ENCODE measurements around the gene COL4A3.

COL4A3 gene

GRCh38 chr2:227204452-227204851, 40.0 kb downstream of the COL4A3 start:
- H3K27me3 ChIP-seq: peaks cover 18% of the 10 kb centered on the region

GRCh38 chr2:227205701-227206100, 41.3 kb downstream of the COL4A3 start:
- no peaks in the 10 kb centered on the region for H3K9me3 ChIP-seq
- peaks cover 21% of the 10 kb centered on the region for H3K27me3 ChIP-seq
- DNase-seq: no peak
- no peak for TF ChIP-seq CTCF (IDR thresholded peaks at IDR 0.05; ENCODE audit: low read depth, low read length)
- H3K36me3 ChIP-seq: no peaks in the 10 kb centered on the region
- no peak overlapping the region for H3K4me3 ChIP-seq (ENCODE audit: low read depth, low read length)
- H3K4me1 ChIP-seq: no peaks in the 10 kb centered on the region

More at GRCh38 chr2:227204452-227204851, 40.0 kb downstream of the COL4A3 start:
- Histone ChIP-seq H3K4me3 (ENCODE audit: low read depth, low read length) (no peak overlapping the region), H3K36me3 (no peaks in the 10 kb centered on the region), H3K4me1 (no peaks in the 10 kb centered on the region), H3K9me3 (no peaks in the 10 kb centered on the region)
- TF ChIP-seq CTCF (IDR thresholded peaks at IDR 0.05; ENCODE audit: low read depth, low read length): no peak
- no peak for DNase-seq

- no peak for TF ChIP-seq CTCF (IDR thresholded peaks at IDR 0.05; ENCODE audit: low read depth, low read length)
- Histone ChIP-seq H3K36me3 (no peaks in the 10 kb centered on the region), H3K4me1 (no peaks in the 10 kb centered on the region), H3K27me3 (peaks cover 21% of the 10 kb centered on the region), H3K9me3 (no peaks in the 10 kb centered on the region), H3K4me3 (ENCODE audit: low read depth, low read length) (no peak overlapping the region)
- DNase-seq: no peak
Observed at GRCh38 chr2:227206406-227206805, 42.0 kb downstream of the COL4A3 start.

GRCh38 chr2:227207573-227207972, 43.1 kb downstream of the COL4A3 start:
- no peak for TF ChIP-seq CTCF (IDR thresholded peaks at IDR 0.05; ENCODE audit: low read depth, low read length)
- Histone ChIP-seq H3K36me3 (no peaks in the 10 kb centered on the region), H3K27me3 (peaks cover 21% of the 10 kb centered on the region)

DNA sequence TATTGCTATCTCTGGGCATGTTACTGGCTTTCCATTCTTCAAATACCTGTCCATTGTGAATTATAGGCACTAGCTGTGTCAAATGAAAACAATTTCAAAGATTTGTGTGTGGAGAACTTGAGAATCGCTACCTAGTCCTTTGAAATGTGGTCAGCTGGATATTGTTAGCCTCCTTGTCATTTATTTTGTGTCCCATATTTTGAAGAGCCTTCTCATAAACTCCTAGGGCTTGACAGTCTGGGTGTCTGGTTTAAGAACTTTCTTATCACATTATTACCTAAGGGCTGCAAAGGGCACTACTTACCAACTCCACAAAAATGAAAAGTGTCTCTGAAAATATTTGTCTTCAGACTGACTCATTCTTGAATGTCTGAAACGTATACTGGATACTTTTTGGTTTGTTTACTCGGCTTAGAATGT, 50.2 kb downstream of the COL4A3 start:
- no peak for DNase-seq
- Histone ChIP-seq H3K4me1 (no peaks in the 10 kb centered on the region), H3K36me3 (no peaks in the 10 kb centered on the region), H3K27me3 (0 out of 2 replicates have a peak, but pooled peaks cover 2% of the 10 kb centered on the region), H3K4me3 (ENCODE audit: low read depth, low read length) (no peak overlapping the region), H3K9me3 (no peaks in the 10 kb centered on the region)
- no peak for TF ChIP-seq CTCF (IDR thresholded peaks at IDR 0.05; ENCODE audit: low read depth, low read length)

More at GRCh38 chr2:227207573-227207972, 43.1 kb downstream of the COL4A3 start:
- Histone ChIP-seq H3K4me1 (no peaks in the 10 kb centered on the region), H3K4me3 (ENCODE audit: low read depth, low read length) (no peak overlapping the region), H3K9me3 (no peaks in the 10 kb centered on the region)
- DNase-seq: no peak

GRCh38 chr2:227219312-227220105, 55.1 kb downstream of the COL4A3 start:
- no peak for DNase-seq
- Histone ChIP-seq H3K4me3 (ENCODE audit: low read depth, low read length) (no peak overlapping the region), H3K27me3 (no peaks in the 10 kb centered on the region), H3K4me1 (no peaks in the 10 kb centered on the region), H3K36me3 (no peaks in the 10 kb centered on the region), H3K9me3 (no peaks in the 10 kb centered on the region)
- no peak for TF ChIP-seq CTCF (IDR thresholded peaks at IDR 0.05; ENCODE audit: low read depth, low read length)
